Mesenteric fat pad (tissue), 1 donor: ENCODE data around the gene DLL3. TPM values are rescaled to one million over a fixed set of nuclear protein-coding genes. Genes with fewer than 3 reads are reported as not detected.

ENCODE experiments used
- DNase-seq: peaks from one replicate; pipeline ENCODE4 v3.0.0-alpha.2; 2020; ENCODE audit warnings: low spot score
- total RNA-seq: library from RNA; stranded (reverse); fragmentation: NEBNext Ultra II Directional; extraction: Animal tissue kit (Norgen Biotek cat#: 25700); gene quantifications from one replicate; pipeline ENCODE4 v1.2.1, GENCODE V29; 2021
- donor health status: DM: yes; HTN: yes; CAD: no.

DLL3 gene
- total RNA-seq, 1 donor from 2014 or later = not detected

DNA sequence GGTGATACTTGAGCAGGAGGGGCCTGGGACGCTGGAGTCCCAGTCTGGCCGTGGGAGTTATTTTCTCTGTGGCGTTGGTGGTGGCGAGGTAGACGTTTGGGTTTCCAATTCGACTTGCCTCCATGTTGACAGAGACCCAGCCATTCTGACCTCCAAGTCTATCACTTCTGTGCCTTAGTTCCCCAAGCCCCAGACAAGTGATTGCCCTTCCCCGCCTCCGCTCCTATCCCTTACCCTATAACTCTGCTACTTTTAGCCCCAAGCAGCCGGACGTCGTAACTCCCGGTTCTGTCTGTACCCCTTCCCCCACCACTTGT is 17.6 kb upstream of the DLL3 start:
- no peak for DNase-seq

DNA sequence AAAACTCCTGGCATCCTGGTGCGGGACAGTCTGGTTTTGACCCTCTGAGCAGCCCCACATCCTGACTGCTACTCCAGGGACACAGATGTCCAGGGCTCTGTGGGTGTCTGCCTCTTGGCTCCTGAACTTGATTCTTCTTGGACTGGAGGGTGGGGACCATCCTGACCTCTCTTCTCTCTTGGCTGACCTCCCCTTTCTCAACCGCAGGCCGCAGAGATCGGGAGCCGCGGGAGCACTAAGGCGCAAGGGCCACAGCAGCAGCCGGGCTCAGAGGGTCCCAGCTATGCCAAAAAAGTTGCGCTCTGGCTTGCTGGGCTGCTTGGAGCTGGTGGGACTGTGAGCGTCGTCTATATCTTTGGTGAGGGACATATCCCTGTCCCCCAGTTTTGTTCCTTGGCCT is 17.1 kb upstream of the DLL3 start:
- no peak for DNase-seq

DNA sequence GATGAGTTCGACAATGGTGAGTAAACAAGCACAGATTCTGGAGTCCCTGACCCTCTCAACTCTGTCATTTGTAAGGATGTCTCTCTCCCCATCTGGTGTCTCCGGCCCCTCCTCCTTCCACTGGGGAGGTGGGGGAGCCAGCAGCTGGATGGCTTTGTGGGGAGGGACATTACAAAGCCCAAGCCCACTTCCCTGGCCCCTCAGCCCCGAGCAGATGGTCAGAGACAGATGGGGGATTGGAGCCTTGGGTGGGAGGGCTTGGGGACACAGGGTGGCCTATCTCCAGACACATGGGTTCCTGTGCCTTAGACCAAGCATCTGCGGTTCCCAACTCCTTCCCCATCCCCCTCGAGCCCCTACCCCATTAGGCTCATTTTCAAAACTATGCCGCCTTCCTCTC is 15.6 kb upstream of the DLL3 start:
- no peak for DNase-seq

DNA sequence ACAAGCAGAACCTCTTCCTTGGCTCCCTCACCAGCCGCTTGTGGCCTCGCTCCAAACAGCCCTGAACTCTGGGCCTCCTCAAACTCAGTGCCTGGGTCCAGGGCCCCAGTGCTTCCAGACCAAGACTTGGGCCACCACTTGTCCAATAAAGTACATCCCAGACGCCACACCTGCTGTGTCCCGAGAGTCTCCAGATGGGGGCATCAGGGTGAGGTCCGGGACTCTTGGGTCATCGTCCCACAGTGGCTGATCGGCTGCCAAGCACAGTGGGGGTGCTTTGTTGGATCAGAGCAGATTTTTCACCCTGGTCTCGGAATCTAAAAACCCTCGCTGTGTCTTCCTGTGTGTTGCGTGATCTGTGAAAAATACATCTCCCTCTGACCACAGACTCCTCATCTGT is 9.0 kb upstream of the DLL3 start:
- DNase-seq = no peak

DNA sequence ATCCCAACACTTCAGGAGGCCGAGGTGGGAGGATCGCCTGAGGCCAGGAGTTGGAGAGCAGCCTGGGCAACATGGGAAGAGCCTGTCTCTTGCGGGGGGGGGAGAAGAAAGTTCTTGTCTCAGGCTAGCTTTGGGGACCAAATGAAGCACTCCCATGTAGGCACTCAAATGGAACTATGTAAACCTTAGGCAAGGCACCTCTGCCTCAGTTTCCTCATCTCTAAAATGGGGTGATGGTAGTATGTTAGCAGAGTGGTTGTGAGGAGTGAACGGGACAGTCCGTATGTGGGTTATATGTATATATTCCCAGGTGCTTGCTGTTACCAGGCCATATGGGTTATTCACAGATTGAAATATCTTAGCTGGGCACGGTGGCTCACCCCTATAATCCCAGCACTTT is 6.5 kb upstream of the DLL3 start:
- no peak for DNase-seq

DNA sequence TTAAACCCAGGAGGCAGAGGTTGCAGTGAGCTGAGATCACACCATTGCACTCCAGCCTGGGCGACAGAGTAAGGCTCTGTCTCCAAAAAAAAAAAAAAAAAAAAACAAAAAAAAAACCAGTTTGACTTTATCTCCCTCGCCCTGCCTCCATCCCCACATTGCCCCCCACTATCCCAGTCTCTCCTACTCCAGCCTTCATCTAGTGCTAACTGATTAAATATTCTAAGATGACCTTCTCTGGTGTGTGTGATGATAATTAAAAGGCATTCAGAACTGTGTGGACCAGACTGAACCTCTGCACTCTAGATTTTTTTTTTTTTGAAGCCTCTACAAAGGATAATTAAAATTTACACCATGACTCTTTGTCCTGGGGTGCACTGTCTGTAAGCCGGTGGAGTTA is 6.0 kb upstream of the DLL3 start:
- DNase-seq = no peak

DNA sequence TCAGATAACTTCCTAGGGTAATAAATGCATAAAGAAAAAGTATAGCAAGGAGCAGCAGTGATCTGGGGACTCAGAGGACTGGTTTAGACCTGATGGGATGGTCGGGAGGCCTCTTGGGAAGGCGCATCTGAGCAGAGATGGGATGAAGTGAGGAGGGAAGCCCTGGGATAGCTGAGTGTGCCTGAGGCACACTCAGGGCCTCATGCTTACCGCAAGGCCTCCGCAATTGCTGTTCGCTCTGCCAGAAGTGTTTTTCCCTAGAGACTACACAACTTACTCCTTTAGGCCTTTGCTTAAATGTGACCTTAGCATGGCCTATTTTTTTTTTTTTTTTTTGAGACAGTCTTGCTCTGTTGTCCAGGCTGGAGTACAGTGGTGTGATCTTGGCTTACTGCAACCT is 4.1 kb upstream of the DLL3 start:
- DNase-seq = no peak

DNA sequence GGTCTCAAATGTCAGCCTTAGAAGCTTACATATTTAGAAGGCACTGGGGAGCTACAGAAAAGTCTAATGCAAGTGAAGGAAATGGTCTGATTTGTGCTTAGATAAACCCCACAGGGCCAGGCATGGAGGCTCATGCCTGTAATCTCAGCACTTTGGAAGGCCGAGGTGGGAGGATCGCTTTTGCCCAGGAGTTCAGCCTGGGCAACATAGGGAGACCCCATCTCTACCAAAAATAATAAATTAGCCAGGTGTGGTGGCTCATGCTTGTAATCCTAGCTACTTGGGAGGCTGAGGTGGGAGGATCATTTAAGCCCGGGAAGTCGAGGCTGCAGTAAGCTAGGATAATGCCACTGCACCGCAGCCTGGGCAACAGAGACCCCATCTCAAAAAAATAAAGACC is 2.7 kb upstream of the DLL3 start:
- no peak for DNase-seq

DNA sequence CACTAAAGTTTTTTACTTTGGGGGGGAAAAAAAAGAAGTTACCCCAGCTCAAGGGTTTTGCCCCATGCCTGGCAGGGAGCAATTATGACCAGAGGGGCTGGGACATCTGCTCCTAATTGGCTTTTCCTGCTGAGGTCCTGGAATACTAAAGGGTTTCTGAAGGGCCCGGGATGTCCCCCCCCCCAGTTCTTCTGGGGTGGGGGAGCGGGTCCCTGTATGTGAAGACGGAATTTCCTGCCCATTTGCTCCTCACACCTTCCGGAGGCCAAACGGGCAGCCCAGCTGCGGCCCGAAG is 1.1 kb upstream of the DLL3 start:
- no peak for DNase-seq

DNA sequence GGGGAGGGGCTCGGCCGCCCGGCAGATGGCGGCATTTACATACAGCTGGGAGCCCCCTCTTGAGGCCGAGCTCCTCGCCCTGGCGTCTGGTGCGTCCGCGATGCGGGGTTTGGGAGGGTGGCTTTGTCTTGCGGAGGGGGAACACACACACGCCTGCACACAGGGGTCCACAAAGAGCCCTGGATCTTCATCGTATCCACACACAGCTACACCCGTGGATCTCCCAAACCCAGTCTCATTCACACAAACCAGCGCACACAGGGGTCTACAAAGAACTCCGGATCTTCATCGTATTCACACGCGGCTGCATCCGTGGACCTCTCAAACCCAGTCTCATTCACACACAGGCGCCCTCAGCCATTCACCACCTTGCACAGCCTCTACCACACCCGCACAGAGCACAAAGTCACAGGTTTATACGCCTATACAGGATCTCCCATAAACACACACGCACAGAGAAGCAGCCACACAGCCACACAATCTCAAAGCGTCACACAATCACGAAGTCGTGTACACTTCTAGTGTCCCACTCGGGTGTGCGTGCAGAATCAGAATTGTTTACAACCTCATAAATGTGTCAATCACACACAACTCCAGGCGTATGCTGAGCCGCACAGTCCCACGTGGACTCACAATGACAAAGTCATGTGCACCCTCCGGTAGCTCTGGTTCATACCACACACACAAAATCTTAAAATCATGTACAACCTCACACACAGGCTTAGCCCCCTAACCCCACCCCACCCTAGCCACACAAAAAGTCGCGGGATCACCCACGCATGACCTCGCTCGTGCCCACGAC is 550 bp upstream of the DLL3 start:
- DNase-seq = no peak

DNA sequence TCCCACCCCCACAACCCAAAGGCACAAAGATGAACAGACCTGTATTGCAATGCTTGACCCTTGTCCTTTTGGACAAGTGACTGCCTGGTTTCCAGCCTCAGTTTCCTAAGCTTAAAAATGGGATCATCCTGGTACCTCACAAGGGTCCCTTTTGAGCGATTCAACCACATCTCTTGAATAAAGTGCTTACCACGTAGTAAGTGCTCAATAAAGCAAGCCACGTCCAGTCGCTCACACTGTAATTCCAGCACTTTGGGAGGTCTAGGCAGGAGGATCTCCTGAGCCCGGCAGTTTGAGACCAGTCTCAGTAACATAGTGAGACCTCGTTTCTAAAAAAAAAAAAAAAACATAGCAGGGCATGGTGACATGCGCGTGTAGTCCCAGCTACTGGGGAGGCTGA is 1.2 kb downstream of the DLL3 start:
- no peak for DNase-seq

DNA sequence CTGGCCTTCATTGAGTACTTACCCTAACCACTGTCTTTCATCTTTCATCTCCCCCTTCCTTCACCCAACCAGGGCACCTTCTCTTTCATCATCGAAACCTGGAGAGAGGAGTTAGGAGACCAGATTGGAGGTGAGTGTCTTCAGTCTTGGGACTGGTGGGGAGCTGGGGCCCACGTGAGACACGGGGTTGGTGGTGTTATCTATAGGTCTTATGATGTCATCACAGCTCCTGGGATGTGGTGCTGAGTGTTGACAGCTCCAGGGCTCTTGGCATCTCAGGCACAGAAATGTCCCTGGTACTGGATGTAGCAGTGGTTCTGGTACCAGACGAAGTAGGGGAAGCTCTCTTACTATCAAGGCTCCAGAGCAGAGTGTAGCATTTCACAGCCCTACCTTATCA is 1.8 kb downstream of the DLL3 start:
- no peak for DNase-seq

DNA sequence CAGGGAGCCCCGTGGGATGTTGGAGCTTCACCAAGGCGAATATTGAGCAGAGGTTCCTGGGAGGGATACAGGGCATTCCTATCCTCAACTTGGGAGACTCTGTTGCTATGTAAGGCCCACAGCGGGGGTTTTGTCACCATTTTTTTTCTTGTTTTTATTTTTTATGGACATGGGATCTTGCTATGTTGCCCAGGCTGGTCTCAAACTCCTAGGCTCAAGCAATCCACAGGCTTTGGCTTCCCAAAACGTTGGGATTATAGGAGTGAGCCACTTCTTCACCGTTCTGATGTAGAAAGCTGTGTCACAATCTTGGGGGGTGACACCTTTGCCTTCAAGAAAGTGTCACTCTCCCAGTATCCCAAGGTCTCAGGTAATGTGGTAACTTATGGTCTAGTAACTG is 2.6 kb downstream of the DLL3 start:
- no peak for DNase-seq

DNA sequence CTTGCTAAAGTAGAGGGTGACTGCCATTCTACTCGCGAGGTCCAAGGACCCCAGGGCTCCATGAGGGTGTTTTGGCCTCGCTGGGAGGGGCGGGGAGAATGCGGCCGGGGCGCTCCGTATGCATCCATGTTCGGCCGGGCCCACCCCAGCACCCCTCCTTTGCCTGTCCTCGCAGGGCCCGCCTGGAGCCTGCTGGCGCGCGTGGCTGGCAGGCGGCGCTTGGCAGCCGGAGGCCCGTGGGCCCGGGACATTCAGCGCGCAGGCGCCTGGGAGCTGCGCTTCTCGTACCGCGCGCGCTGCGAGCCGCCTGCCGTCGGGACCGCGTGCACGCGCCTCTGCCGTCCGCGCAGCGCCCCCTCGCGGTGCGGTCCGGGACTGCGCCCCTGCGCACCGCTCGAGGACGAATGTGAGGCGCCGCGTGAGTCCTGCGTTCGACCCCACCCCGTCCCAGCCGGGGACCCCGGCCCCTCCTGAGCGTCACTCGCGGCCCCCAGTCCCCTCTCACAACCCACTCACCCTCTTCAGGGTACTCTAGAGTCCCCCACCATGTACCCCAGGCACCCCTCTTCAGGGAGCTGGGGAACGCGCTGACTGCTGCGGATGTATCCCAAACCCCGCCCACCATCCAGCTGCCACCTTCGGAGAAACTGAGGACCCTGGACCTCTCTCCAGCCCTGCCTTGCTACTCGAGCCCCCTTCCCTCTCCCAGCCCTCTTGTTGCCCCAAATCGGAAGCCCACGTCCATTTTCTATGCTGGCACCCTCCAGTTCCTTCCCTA is 4.1 kb downstream of the DLL3 start:
- no peak for DNase-seq

DNA sequence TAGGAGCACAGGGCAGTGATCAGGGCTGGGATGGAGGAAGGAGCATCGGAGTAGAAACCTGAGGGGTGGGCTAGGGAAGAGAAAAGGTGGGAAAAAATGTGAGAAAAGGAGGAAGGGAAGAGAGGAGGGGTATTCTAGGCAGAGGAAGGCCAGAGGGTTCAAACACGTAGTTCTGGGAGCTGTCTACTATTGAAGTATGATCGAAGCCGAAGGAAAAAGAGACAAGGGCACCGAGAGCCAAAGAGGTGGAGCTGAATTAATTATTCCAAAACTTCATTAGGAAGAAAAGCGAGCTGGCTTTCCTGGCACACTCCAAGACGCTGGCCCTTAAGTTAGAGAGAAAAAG is 7.8 kb downstream of the DLL3 start:
- DNase-seq = no peak

DNA sequence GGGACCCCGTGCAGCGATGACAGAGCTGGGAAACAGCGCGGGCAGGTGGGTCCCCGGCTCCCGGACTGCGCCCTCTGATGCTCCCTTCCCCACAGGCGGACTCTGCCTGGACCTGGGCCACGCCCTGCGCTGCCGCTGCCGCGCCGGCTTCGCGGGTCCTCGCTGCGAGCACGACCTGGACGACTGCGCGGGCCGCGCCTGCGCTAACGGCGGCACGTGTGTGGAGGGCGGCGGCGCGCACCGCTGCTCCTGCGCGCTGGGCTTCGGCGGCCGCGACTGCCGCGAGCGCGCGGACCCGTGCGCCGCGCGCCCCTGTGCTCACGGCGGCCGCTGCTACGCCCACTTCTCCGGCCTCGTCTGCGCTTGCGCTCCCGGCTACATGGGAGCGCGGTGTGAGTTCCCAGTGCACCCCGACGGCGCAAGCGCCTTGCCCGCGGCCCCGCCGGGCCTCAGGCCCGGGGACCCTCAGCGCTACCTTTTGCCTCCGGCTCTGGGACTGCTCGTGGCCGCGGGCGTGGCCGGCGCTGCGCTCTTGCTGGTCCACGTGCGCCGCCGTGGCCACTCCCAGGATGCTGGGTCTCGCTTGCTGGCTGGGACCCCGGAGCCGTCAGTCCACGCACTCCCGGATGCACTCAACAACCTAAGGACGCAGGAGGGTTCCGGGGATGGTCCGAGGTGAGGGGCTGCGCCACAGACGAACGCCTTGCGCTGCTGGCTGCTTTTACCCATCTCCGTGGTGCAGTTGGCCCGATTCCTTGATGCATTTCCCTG is 8.4 kb downstream of the DLL3 start:
- DNase-seq = no peak

DNA sequence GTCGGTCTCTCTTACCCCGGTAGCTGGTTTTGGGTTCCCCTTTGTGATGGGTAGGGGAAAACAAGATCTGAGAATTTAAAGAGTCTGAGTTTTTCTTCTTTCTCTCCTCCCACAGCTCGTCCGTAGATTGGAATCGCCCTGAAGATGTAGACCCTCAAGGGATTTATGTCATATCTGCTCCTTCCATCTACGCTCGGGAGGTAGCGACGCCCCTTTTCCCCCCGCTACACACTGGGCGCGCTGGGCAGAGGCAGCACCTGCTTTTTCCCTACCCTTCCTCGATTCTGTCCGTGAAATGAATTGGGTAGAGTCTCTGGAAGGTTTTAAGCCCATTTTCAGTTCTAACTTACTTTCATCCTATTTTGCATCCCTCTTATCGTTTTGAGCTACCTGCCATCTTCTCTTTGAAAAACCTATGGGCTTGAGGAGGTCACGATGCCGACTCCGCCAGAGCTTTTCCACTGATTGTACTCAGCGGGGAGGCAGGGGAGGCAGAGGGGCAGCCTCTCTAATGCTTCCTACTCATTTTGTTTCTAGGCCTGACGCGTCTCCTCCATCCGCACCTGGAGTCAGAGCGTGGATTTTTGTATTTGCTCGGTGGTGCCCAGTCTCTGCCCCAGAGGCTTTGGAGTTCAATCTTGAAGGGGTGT is 9.1 kb downstream of the DLL3 start:
- DNase-seq = no peak

DNA sequence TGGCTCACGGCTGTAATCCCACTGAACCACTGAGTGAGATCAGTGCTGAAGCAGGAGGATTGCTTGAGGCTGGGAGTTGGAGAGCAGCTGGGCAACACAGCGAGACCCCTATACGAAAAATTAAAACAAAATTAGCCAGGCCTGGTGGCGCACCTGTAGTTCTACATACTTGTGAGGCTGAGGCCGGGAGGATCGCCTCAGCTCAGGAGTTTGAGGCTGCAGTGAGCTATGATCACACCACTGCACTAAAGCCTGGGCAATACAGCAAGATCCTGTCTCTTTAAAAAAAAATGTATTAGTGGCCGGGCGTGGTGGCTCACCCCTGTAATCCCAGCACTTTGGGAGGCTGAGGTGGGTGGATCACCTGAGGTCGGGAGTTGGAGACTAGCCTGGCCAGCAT is 9.9 kb downstream of the DLL3 start:
- no peak for DNase-seq

DNA sequence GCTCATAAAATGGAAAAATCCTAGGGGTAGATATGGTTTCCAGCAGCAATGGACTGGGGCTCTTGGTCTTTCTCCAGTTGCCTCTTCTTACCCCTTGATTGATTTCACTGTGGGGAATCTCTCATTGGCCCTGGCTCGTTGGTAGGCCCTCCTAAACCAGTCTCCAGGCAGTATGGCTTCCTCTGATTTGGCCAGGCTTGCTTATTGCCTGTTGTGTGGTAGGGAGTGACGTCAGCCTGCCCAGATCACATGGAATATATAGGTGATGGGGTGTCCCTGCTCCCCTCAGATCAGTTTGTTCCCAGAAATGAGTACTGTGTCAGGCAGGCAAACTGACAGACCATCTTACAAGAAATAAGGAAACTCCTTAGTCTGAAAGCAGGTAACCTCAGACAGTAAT is 10.5 kb downstream of the DLL3 start:
- no peak for DNase-seq

DNA sequence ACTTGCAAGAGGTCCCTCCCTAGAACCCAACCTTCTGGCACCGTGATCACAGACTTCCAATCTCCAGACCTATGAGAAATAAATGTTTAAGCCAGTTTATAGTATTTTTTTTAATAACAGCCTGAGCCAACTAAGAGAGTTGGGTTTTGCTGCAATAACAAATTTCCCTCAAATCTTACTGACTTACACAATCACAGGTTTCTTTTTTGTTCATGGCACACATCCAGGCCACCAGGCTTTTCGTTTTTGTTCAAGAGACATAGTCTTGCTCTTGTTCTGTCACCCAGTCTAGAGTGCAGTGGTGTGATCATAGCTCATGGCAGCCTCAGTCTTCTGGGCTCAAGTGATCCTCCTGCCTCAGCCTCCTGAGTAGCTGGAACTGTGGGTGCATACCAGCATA is 14.2 kb downstream of the DLL3 start:
- DNase-seq = no peak

DNA sequence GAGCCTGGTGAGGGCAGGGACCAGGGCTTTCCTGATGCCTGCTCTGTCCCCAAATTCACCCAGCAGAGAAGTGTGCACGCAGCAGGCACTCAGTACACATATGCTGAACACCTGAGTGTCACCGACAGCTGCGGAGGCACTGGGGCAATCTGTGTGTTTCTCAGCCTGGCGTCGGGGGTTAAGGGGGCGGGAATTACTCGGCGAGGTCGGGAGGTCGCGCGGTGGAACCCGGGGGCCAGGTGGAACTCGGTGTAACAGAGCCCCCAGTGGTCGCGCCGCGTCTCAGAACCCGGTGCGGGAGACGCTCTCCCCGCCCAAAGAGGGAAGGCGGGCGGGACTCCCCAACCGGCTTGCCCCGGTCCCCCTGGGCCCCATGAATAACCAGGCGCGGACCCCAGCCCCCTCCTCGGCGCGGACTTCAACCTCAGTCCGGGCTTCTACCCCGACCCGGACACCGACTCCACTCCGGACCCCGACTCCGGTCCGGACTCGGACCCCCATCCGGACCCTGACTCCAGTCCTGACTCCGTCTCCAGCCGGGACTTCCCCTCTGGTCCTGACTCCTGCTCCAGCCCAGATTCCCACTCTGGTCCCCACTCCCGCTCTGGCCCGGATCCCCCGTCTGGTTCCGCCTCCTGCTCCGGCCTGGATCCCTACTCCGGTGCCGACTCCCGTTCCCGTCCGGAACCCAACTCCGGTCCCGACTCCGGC is 16.2 kb downstream of the DLL3 start, which contains the start of gene SELENOV:
Gene SELENOV (plus strand): TSS at position 300 of the 711 bp plus-strand sequence. CDS start 74 bp downstream, at position 374.
- DNase-seq = no peak
